K562 (cell line): ENCODE data around the gene LMLN. TPM values are rescaled to one million over a fixed set of nuclear protein-coding genes. Genes with fewer than 3 reads are reported as not detected.

Experiments
- ATF1 ChIP-seq, 2 experiments: fragments of 450-650 bp in 1 of 2; IDR thresholded peaks; 2 replicates each; pipeline ENCODE4 v1.6.1; 2016; ENCODE audit warnings: missing compliant biosample characterization in 1 of 2, missing genetic modification characterization in 1 of 2
- ATF3 ChIP-seq, 2 experiments: fragments of 450-650 bp in 1 of 2; sonication (generic) in 1 of 2; formaldehyde crosslinking in 1 of 2; IDR thresholded peaks in 1 of 2; conservative IDR thresholded peaks in 1 of 2; 2 replicates each; pipeline versions ENCODE4 v1.6.1 to v1.8.1; 2016 to 2023; ENCODE audit warnings: mild to moderate bottlenecking in 2 of 2, moderate library complexity in 2 of 2, inconsistent platforms in 1 of 2, missing genetic modification reagents in 1 of 2
- ATF7 ChIP-seq: fragments of 450-650 bp; IDR thresholded peaks from 2 replicates; pipeline ENCODE4 v1.7.1; 2014; ENCODE audit warnings: mild to moderate bottlenecking, moderate library complexity
- BRF1 ChIP-seq: IDR thresholded peaks from 3 replicates; pipeline ENCODE4 v1.6.1; 2011; ENCODE audit warnings: borderline replicate concordance, mild to moderate bottlenecking; ENCODE audit not compliant: insufficient read length; ENCODE audit errors: extremely low read depth
- CREM ChIP-seq: IDR thresholded peaks from 2 replicates; pipeline ENCODE4 v1.6.1; 2014; ENCODE audit warnings: antibody characterized with exemption, low read depth
- CXXC5 ChIP-seq: fragments of 250-450 bp; sonication (Bioruptor Pico); IDR thresholded peaks from 2 replicates; pipeline ENCODE4 v1.8.0; 2022; ENCODE audit warnings: inconsistent platforms, mild to moderate bottlenecking, moderate library complexity
- HDAC1 ChIP-seq, 2 experiments: fragments of 450-650 bp; IDR thresholded peaks; 2 replicates each; pipeline ENCODE4 v1.6.1; 2016 to 2017; ENCODE audit warnings: inconsistent platforms in 1 of 2, mild to moderate bottlenecking in 1 of 2, moderate library complexity in 1 of 2
- MBD1 ChIP-seq: fragments of 250-450 bp; sonication (Bioruptor Pico); IDR thresholded peaks from 2 replicates; pipeline ENCODE4 v1.8.0; 2022; ENCODE audit warnings: inconsistent platforms
- MTA2 ChIP-seq: fragments of 450-650 bp; IDR thresholded peaks from 2 replicates; pipeline ENCODE4 v1.6.1; 2016; ENCODE audit warnings: low read depth
- NBN ChIP-seq: fragments of 450-650 bp; IDR thresholded peaks from 2 replicates; pipeline ENCODE4 v1.6.1; 2016; ENCODE audit warnings: low read depth, mild to moderate bottlenecking
- SMARCE1 ChIP-seq: fragments of 450-650 bp; IDR thresholded peaks from 2 replicates; pipeline ENCODE4 v1.7.1; 2016; ENCODE audit warnings: mild to moderate bottlenecking
- TAF9B ChIP-seq: fragments of 450-650 bp; IDR thresholded peaks from 2 replicates; pipeline ENCODE4 v1.6.1; 2018; ENCODE audit warnings: mild to moderate bottlenecking; ENCODE audit not compliant: partially characterized antibody
- TRIM28 ChIP-seq: fragments of 450-650 bp; IDR thresholded peaks from 2 replicates; pipeline ENCODE4 v1.6.1; 2017
- ZKSCAN8 ChIP-seq: fragments of 200-800 bp; sonication (Bioruptor generic); IDR thresholded peaks from 2 replicates; pipeline ENCODE4 v1.6.1; 2016; ENCODE audit warnings: missing genetic modification characterization, missing compliant biosample characterization
- ZNF140 ChIP-seq: fragments of 250-450 bp; sonication (Bioruptor Pico); IDR thresholded peaks from 2 replicates; pipeline ENCODE4 v1.8.0; 2021; ENCODE audit warnings: moderate library complexity, mild to moderate bottlenecking, inconsistent platforms
- ZNF197 ChIP-seq: fragments of 200-800 bp; sonication (Bioruptor generic); IDR thresholded peaks from 2 replicates; pipeline ENCODE4 v1.6.1; 2016; ENCODE audit warnings: low read depth, missing genetic modification characterization, missing compliant biosample characterization
- ZNF518B ChIP-seq: fragments of 250-450 bp; sonication (Bioruptor Pico); IDR thresholded peaks from 2 replicates; pipeline ENCODE4 v1.5.0; 2021; ENCODE audit warnings: mild to moderate bottlenecking, moderate library complexity
- ZNF589 ChIP-seq: fragments of 200-800 bp; sonication (Bioruptor generic); IDR thresholded peaks from 2 replicates; pipeline ENCODE4 v1.6.1; 2016; ENCODE audit warnings: low read depth, missing genetic modification characterization, missing compliant biosample characterization
- ZNF639 ChIP-seq, 2 experiments: fragments of 200-800 bp in 1 of 2; sonication (Bioruptor generic) in 1 of 2; sonication (generic) in 1 of 2; formaldehyde crosslinking in 1 of 2; IDR thresholded peaks in 1 of 2; conservative IDR thresholded peaks in 1 of 2; 2 replicates each; pipeline versions ENCODE4 v1.5.0 to v1.6.1; 2016 to 2020; ENCODE audit warnings: missing compliant biosample characterization in 1 of 2, missing genetic modification characterization in 1 of 2, missing genetic modification reagents in 1 of 2
- polyA plus RNA-seq, 8 experiments: library from polyadenylated mRNA; depleted of rRNA in 4 of 8; stranded (reverse) in 5 of 8; unstranded in 3 of 8; fragments of >200 nt; fragmentation: Nextera tagmentation in 2 of 8; fragmentation: Illumina TruSeq in 1 of 8; extraction: Ambion mirVana in 2 of 8; extraction: Trizol in 1 of 8; gene quantifications; 2 replicates each; pipeline versions ENCODE4 v1.2.1 to v1.2.3, GENCODE V29; 2011 to 2014; ENCODE audit warnings: inconsistent platforms in 1 of 8, missing spikeins in 1 of 8
- total RNA-seq, 7 experiments: library from RNA; depleted of rRNA in 6 of 7; stranded (reverse); fragments of >200 nt in 6 of 7; fragmentation: Illumina TruSeq in 2 of 7; extraction: Trizol in 2 of 7; gene quantifications; 2 replicates each; pipeline versions ENCODE4 v1.2.1 to v1.2.3, GENCODE V29; 2011 to 2021; ENCODE audit warnings: low replicate concordance in 1 of 7

LMLN gene
- total and polyA plus RNA-seq, 9 of the 15 experiments (the other 6 are each of a cell fraction or from before 2014, with no cell fraction given), result 2.2 to 15.9 (median 6.9) TPM

GRCh38 chr3:198027045-198027798, 67.2 kb downstream of the LMLN start (continued):
- peak in 1 of 2 experiments; percentile 57; a peak in 1 of 4 replicates for TF ChIP-seq ZNF639 (CRISPR knock-in tag; conservative IDR thresholded peaks at IDR 0.05 in 1 of 2, IDR thresholded peaks at IDR 0.05 in 1 of 2)
- no peak for TF ChIP-seq ZNF140 (CRISPR knock-in tag)
- 0 out of 2 replicates have a peak, but pooled peaks have one; percentile 33 for TF ChIP-seq CXXC5 (CRISPR knock-in tag)
- TF ChIP-seq ZNF197 (CRISPR knock-in tag), result 0 out of 2 replicates have a peak, but pooled peaks have one; percentile 54
- 0 out of 2 replicates have a peak, but pooled peaks have one; percentile 12 for TF ChIP-seq NBN
- peak; percentile 27; the same call in 1 of the 2 replicates for TF ChIP-seq ATF3 (IDR thresholded peaks at IDR 0.05)
- TF ChIP-seq ATF3 (CRISPR knock-in tag; conservative IDR thresholded peaks at IDR 0.05), result no peak
- peak; percentile 61 for TF ChIP-seq CREM
- no peak for TF ChIP-seq BRF1
- peak in 1 of 2 experiments; percentile 48; a peak in 1 of 4 replicates for TF ChIP-seq HDAC1 (IDR thresholded peaks at IDR 0.05)
- TF ChIP-seq TRIM28, result no peak
- no peak for TF ChIP-seq ATF1 (CRISPR knock-in tag; IDR thresholded peaks at IDR 0.05)
- TF ChIP-seq ATF1 (tag; IDR thresholded peaks at IDR 0.05), result peak; percentile 44; the same call in 1 of the 2 replicates
- TF ChIP-seq MTA2, result peak; percentile 35; the same call in 1 of the 2 replicates
- peak; percentile 75; the same call in 1 of the 2 replicates for TF ChIP-seq MBD1
- peak; percentile 40; the same call in 1 of the 2 replicates for TF ChIP-seq ATF7
- TF ChIP-seq SMARCE1, result peak; percentile 67
- TF ChIP-seq TAF9B, result peak; percentile 45
- TF ChIP-seq ZKSCAN8 (CRISPR knock-in tag), result no peak
- no peak for TF ChIP-seq ZNF518B (CRISPR knock-in tag)
- 0 out of 2 replicates have a peak, but pooled peaks have one; percentile 57 for TF ChIP-seq ZNF589 (CRISPR knock-in tag)
